ENCODE measurements around the gene RGS10.

Gene RGS10

GRCh38 chr10:119498889-119499676, 43.4 kb downstream of the RGS10 start:
- Mint-ChIP-seq H3K36me3 (peaks cover 23% of the 10 kb centered on the region), H3K4me1 (peaks cover 67% of the 10 kb centered on the region), H3K9me3 (no peaks in the 10 kb centered on the region), H3K4me3 (no peak overlapping the region), H3K27ac (peak overlapping the region; percentile 68)
- DNase-seq (ENCODE audit: low spot score in 2 of 2): no peak
- no peak for ATAC-seq

- H3K4me3 Mint-ChIP-seq: no peak overlapping the region
- H3K27ac Mint-ChIP-seq: no peak overlapping the region
- H3K4me1 Mint-ChIP-seq: peaks cover 62% of the 10 kb centered on the region
- H3K9me3 Mint-ChIP-seq: no peaks in the 10 kb centered on the region
- H3K36me3 Mint-ChIP-seq: peaks cover 23% of the 10 kb centered on the region
- ATAC-seq (no peak), DNase-seq (ENCODE audit: low spot score in 2 of 2) (no peak)
These were observed 45.3 kb downstream of the RGS10 start for GRCh38 chr10:119497243-119497642.

DNA sequence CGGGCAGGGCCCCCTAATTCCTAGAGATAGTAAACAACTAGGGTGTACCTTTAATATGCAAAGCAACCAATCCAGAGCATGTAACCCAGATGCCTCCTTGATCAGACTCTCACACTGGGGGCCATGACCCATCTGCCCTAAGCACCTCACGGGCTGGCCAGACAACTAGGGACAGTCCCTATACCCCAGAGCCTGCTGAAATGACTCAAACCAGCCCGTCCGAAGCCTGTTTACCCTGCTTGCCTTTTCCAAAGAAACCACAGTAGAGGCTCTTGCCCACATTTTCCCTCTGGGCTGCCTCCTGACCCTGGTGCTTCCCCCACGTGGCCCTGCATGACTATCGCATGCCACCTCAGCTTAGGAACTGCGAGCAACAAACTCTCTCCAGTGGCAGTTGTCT, 46.2 kb downstream of the RGS10 start:
- H3K27ac Mint-ChIP-seq: peak overlapping the region; percentile 29
- no peak for DNase-seq (ENCODE audit: low spot score in 2 of 2)

DNA sequence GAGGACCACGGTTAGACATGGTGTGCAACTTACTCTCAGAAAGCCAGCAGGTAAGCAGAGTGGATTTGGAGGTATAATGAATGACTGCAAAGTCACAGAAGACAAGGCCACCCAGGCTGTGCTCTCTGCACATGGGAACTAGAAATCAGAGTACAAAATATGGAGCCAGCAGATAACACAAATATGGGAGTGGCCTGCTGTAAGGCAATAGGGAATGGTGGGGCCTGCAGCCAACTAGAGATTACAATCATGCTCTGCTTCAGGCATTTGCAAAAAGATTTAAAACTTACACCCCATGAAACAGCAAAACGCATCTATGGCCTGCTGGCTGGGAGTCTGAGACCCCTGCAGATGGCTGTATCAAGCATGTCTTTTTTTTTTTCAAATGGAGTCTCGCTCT, 47.0 kb downstream of the RGS10 start:
- Mint-ChIP-seq H3K4me3 (no peak overlapping the region), H3K27ac (no peak overlapping the region), H3K4me1 (peaks cover 55% of the 10 kb centered on the region), H3K36me3 (peaks cover 18% of the 10 kb centered on the region), H3K9me3 (no peaks in the 10 kb centered on the region)
- DNase-seq (ENCODE audit: low spot score in 2 of 2): no peak
- no peak for ATAC-seq

More for the DNA sequence above, 46.2 kb downstream of the RGS10 start:
- peaks cover 55% of the 10 kb centered on the region for H3K4me1 Mint-ChIP-seq
- ATAC-seq: peak; percentile 88
- H3K4me3 Mint-ChIP-seq: no peak overlapping the region
- H3K9me3 Mint-ChIP-seq: no peaks in the 10 kb centered on the region
- peaks cover 18% of the 10 kb centered on the region for H3K36me3 Mint-ChIP-seq

- Mint-ChIP-seq H3K27ac (no peak overlapping the region), H3K36me3 (peaks cover 18% of the 10 kb centered on the region), H3K9me3 (no peaks in the 10 kb centered on the region), H3K4me3 (no peak overlapping the region), H3K4me1 (peaks cover 55% of the 10 kb centered on the region)
- DNase-seq (ENCODE audit: low spot score in 2 of 2) (no peak), ATAC-seq (no peak)
These were observed 47.5 kb downstream of the RGS10 start for GRCh38 chr10:119495021-119495505.

- no peak for ATAC-seq
- peak overlapping the region; percentile 90 for H3K27ac Mint-ChIP-seq
- DNase-seq (ENCODE audit: low spot score in 2 of 2): no peak
- peaks cover 53% of the 10 kb centered on the region for H3K4me1 Mint-ChIP-seq
- no peak overlapping the region for H3K4me3 Mint-ChIP-seq
- H3K9me3 Mint-ChIP-seq: no peaks in the 10 kb centered on the region
- H3K36me3 Mint-ChIP-seq: peaks cover 14% of the 10 kb centered on the region
These were observed 48.1 kb downstream of the RGS10 start for GRCh38 chr10:119494236-119495020.

- Mint-ChIP-seq H3K27ac (peak overlapping the region; percentile 90), H3K4me3 (peak overlapping the region; percentile 27), H3K9me3 (no peaks in the 10 kb centered on the region), H3K36me3 (peaks cover 6% of the 10 kb centered on the region), H3K4me1 (peaks cover 46% of the 10 kb centered on the region)
- DNase-seq (ENCODE audit: low spot score in 2 of 2) (no peak), ATAC-seq (peak; percentile 31)
These were observed 49.4 kb downstream of the RGS10 start for GRCh38 chr10:119493155-119493554.

DNA sequence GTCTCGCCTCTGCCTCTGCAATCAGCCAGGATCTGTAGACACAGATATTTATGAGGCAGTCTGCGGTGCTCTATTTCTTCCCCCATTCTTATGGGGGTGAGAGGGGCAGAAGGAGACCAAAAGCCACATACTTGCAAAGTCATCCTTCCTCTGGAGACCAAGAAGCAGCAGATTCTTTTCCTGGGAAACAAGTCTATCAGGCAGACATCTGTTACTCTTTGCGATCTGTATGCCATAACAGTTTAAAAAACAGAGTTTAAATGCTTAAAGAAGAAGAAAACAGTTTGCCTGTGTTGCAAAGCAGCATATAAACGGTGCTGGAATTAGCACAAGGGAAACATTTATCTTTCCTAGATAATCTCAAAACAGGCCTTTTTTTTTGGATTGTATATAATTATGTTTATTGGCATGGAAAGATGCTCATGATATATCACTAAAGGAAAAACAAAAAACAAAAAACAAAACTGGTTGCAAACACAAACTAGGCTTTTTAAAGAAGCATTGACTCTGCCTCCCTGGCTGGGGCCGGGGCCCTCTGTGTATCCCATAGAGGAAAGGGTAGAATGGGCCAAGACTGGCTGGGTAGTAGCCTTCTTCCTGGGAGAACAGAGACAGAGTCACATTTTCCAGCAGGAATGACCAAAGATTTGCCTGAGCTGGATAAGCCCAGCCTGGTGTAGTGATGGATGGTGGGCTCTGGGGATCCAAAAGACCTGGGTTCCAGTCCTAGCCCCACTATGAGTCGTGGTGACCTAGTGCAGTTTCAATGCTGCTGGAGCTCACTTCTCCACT, 50.4 kb downstream of the RGS10 start:
- Mint-ChIP-seq H3K36me3 (peaks cover 6% of the 10 kb centered on the region), H3K4me1 (peaks cover 40% of the 10 kb centered on the region), H3K27ac (no peak overlapping the region), H3K4me3 (no peak overlapping the region), H3K9me3 (no peaks in the 10 kb centered on the region)
- no peak for ATAC-seq
- DNase-seq (ENCODE audit: low spot score in 2 of 2): no peak

DNA sequence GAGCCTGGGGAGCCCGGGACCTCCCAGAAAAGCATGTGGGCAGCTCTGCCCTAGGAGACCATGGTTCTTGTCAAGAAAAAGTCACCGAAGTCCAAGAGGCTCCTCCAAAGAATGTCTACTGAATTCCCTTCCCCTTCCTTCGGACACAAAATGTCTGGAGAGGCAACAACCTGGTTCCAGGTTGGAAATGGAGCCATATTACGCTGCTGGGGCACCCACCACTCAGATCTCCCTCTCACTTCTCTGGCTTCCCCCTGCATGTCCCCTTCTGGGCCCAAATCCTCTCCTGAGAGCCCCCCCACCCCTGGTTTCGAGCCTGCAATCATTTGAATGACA, 52.6 kb downstream of the RGS10 start:
- Mint-ChIP-seq H3K4me1 (peaks cover 21% of the 10 kb centered on the region), H3K9me3 (no peaks in the 10 kb centered on the region), H3K27ac (peak overlapping the region; percentile 85), H3K4me3 (peak overlapping the region; percentile 66), H3K36me3 (no peaks in the 10 kb centered on the region)
- DNase-seq (ENCODE audit: low spot score in 2 of 2) (no peak), ATAC-seq (no peak)

DNA sequence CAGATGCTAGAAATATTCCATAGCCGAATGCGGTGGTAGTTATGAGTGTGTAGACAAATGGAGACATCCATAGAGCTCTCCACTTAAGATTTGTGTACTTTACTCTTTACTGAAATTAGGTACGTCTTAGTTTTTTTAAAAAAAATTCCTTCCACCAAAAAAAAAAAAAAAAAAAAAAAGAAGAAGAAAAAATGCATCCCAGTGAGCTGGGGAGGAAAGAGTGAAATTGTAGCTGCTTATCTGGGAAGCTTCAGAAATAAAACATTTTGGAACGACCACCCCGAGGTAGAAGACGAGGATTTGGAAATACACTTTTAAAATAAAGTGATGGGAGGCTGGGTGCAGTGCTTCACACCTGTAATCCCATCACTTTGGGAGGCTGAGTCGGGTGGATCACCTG, 53.8 kb downstream of the RGS10 start:
- Mint-ChIP-seq H3K27ac (peak overlapping the region; percentile 85), H3K4me3 (peak overlapping the region; percentile 66), H3K9me3 (no peaks in the 10 kb centered on the region), H3K4me1 (peaks cover 8% of the 10 kb centered on the region), H3K36me3 (no peaks in the 10 kb centered on the region)
- no peak for ATAC-seq
- no peak for DNase-seq (ENCODE audit: low spot score in 2 of 2)

DNA sequence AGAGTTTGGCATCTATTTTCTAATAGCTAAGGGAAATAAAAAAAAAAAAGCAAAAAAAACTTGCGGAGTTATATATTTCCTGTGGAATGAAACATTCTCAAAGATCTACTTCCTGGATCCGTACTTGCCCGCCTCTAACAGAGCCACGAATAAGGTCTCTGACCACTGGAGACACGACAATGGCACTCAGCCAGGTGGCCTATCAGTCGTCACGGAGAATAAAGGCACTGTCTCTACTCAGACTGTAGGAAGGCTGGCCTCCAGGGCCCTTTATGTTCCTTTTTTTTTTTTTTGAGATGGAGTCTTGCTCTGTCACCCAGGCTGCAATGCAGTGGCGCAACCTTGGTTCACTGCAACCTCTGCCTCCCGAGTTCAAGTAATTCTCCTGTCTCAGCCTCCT, 58.7 kb downstream of the RGS10 start:
- Mint-ChIP-seq H3K9me3 (no peaks in the 10 kb centered on the region), H3K36me3 (peaks cover 6% of the 10 kb centered on the region), H3K4me1 (peaks cover 9% of the 10 kb centered on the region), H3K4me3 (no peak overlapping the region), H3K27ac (no peak overlapping the region)
- ATAC-seq (no peak), DNase-seq (ENCODE audit: low spot score in 2 of 2) (no peak)

GRCh38 chr10:119483001-119483400, 59.5 kb downstream of the RGS10 start:
- Mint-ChIP-seq H3K4me1 (peaks cover 17% of the 10 kb centered on the region), H3K27ac (peak overlapping the region; percentile 16), H3K4me3 (no peak overlapping the region), H3K9me3 (no peaks in the 10 kb centered on the region), H3K36me3 (peaks cover 6% of the 10 kb centered on the region)
- DNase-seq (ENCODE audit: low spot score in 2 of 2): no peak
- no peak for ATAC-seq

- peaks cover 28% of the 10 kb centered on the region for H3K4me1 Mint-ChIP-seq
- ATAC-seq (no peak), DNase-seq (ENCODE audit: low spot score in 2 of 2) (no peak)
- no peak overlapping the region for H3K27ac Mint-ChIP-seq
- no peaks in the 10 kb centered on the region for H3K9me3 Mint-ChIP-seq
- no peak overlapping the region for H3K4me3 Mint-ChIP-seq
- H3K36me3 Mint-ChIP-seq: peaks cover 6% of the 10 kb centered on the region
These were observed 60.6 kb downstream of the RGS10 start for GRCh38 chr10:119481781-119482426.

- ATAC-seq (no peak), DNase-seq (ENCODE audit: low spot score in 2 of 2) (no peak)
- peaks cover 28% of the 10 kb centered on the region for H3K4me1 Mint-ChIP-seq
- H3K9me3 Mint-ChIP-seq: no peaks in the 10 kb centered on the region
- no peak overlapping the region for H3K27ac Mint-ChIP-seq
- no peak overlapping the region for H3K4me3 Mint-ChIP-seq
- H3K36me3 Mint-ChIP-seq: peaks cover 6% of the 10 kb centered on the region
These were observed 61.9 kb downstream of the RGS10 start for GRCh38 chr10:119480667-119481066.

- no peak overlapping the region for H3K4me3 Mint-ChIP-seq
- H3K4me1 Mint-ChIP-seq: peaks cover 28% of the 10 kb centered on the region
- peaks cover 6% of the 10 kb centered on the region for H3K36me3 Mint-ChIP-seq
- no peak overlapping the region for H3K27ac Mint-ChIP-seq
- ATAC-seq (no peak), DNase-seq (ENCODE audit: low spot score in 2 of 2) (no peak)
- H3K9me3 Mint-ChIP-seq: no peaks in the 10 kb centered on the region
These were observed 63.0 kb downstream of the RGS10 start for GRCh38 chr10:119479532-119479931.
